GM12892 (cell line): Measurements from ENCODE around the gene PDIA6. TPM values are rescaled to one million over a fixed set of nuclear protein-coding genes. Genes with fewer than 3 reads are reported as not detected.

Experiments
- DNase-seq: peaks from one replicate; pipeline ENCODE4 v3.0.0; 2011; ENCODE audit not compliant: insufficient read length
- FAIRE-seq: peaks from 2 replicates; lab custom pipeline; 2011; peaks lifted over from hg19 to GRCh38; lab: Jason Lieb, UNC
- POLR2A ChIP-seq: IDR thresholded peaks from 2 replicates; pipeline ENCODE4 v1.6.1; 2011; ENCODE audit warnings: low read depth, low read length, control low read depth
- POLR2AphosphoS5 ChIP-seq: IDR thresholded peaks from 2 replicates; pipeline ENCODE4 v1.6.1; 2011; ENCODE audit warnings: low read depth, low read length, control low read depth
- TAF1 ChIP-seq: IDR thresholded peaks from 2 replicates; pipeline ENCODE4 v1.6.1; 2011; ENCODE audit warnings: low read depth, mild to moderate bottlenecking, control low read depth, low read length, borderline replicate concordance
- polyA plus RNA-seq: library from polyadenylated mRNA; unstranded; fragments of >200 nt; gene quantifications from one replicate; pipeline ENCODE4 v1.2.1, GENCODE V29; 2012; ENCODE audit warnings: missing spikeins, inconsistent platforms; ENCODE audit not compliant: missing spikeins

PDIA6 gene
- polyA plus RNA-seq, result 183 TPM

- TF ChIP-seq TAF1 (no peak; the same call in 1 of the 2 replicates), POLR2A (peak; percentile 79; the same call in 1 of the 2 replicates), POLR2AphosphoS5 (peak; percentile 42; the same call in 1 of the 2 replicates)
- FAIRE-seq (peak; percentile 90), DNase-seq (peak; percentile 86)
These were observed at the start of gene PDIA6 for GRCh38 chr2:10812362-10813162. PDIA6 (minus strand) TSS chr2:10812785; CDS start chr2:10812696, 89 bp downstream.

GRCh38 chr2:10862330-10862729, 49.7 kb upstream of the PDIA6 start:
- no peak for FAIRE-seq
- TF ChIP-seq POLR2AphosphoS5, result no peak
- no peak for TF ChIP-seq POLR2A
- TF ChIP-seq TAF1, result no peak
- DNase-seq, result no peak

- TF ChIP-seq TAF1 (no peak), POLR2A (no peak), POLR2AphosphoS5 (no peak)
- DNase-seq, result no peak
- no peak for FAIRE-seq
These were observed 49.2 kb upstream of the PDIA6 start for GRCh38 chr2:10861765-10862164.

- no peak for TF ChIP-seq POLR2A
- no peak for TF ChIP-seq POLR2AphosphoS5
- no peak for TF ChIP-seq TAF1
- no peak for FAIRE-seq
These were observed 48.3 kb upstream of the PDIA6 start for GRCh38 chr2:10860814-10861325.

GRCh38 chr2:10860081-10860813, 47.7 kb upstream of the PDIA6 start:
- FAIRE-seq, result no peak
- DNase-seq, result no peak
- no peak for TF ChIP-seq TAF1
- TF ChIP-seq POLR2AphosphoS5, result no peak

More at GRCh38 chr2:10860814-10861325, 48.3 kb upstream of the PDIA6 start:
- DNase-seq, result no peak

- no peak for DNase-seq
- TF ChIP-seq POLR2A, result no peak
- no peak for TF ChIP-seq POLR2AphosphoS5
- TF ChIP-seq TAF1, result no peak
- FAIRE-seq, result no peak
These were observed 46.7 kb upstream of the PDIA6 start for GRCh38 chr2:10859278-10859677.

GRCh38 chr2:10848541-10848940, 36.0 kb upstream of the PDIA6 start:
- TF ChIP-seq POLR2AphosphoS5 (no peak), POLR2A (no peak), TAF1 (no peak)
- DNase-seq (no peak), FAIRE-seq (no peak)

- no peak for FAIRE-seq
- TF ChIP-seq POLR2A, result no peak
- no peak for TF ChIP-seq POLR2AphosphoS5
- DNase-seq, result no peak
These were observed 34.4 kb upstream of the PDIA6 start for GRCh38 chr2:10847008-10847407.

GRCh38 chr2:10846110-10846861, 33.7 kb upstream of the PDIA6 start:
- TF ChIP-seq TAF1 (no peak), POLR2AphosphoS5 (no peak), POLR2A (no peak)
- no peak for DNase-seq
- no peak for FAIRE-seq

GRCh38 chr2:10845640-10846039, 33.1 kb upstream of the PDIA6 start:
- DNase-seq, result no peak
- TF ChIP-seq POLR2AphosphoS5 (no peak), POLR2A (no peak), TAF1 (no peak)
- no peak for FAIRE-seq

GRCh38 chr2:10844097-10844496, 31.5 kb upstream of the PDIA6 start:
- FAIRE-seq (no peak), DNase-seq (no peak)
- no peak for TF ChIP-seq TAF1
- TF ChIP-seq POLR2A, result no peak
- TF ChIP-seq POLR2AphosphoS5, result no peak
